HG02938 (cell line): Measurements from ENCODE around the gene KCNK2.
"Not testable (repeated sequence)": the region's sequence is repeated elsewhere in the genome, so short reads cannot be mapped to it uniquely, and the experiment has no call there.

Experiments used
- ATAC-seq: cut with Tn5 transposase; IDR thresholded peaks from one replicate; pipeline ENCODE4 v1.9.1; 2021; ENCODE audit warnings: mild to moderate bottlenecking, moderate library complexity; ENCODE audit not compliant: unreplicated experiment

Gene KCNK2

GRCh38 chr1:215147024-215147423, 64.5 kb downstream of the KCNK2 start:
- ATAC-seq, result no peak

- ATAC-seq, result no peak
Measured at GRCh38 chr1:215151841-215152549, 69.5 kb downstream of the KCNK2 start.

GRCh38 chr1:215156232-215156631, 73.7 kb downstream of the KCNK2 start:
- ATAC-seq, result no peak

GRCh38 chr1:215160351-215160750, 77.8 kb downstream of the KCNK2 start:
- no peak for ATAC-seq

GRCh38 chr1:215163144-215163543, 80.6 kb downstream of the KCNK2 start:
- not testable (repeated sequence) for ATAC-seq

- no peak for ATAC-seq
Measured at GRCh38 chr1:215166886-215167285, 84.3 kb downstream of the KCNK2 start.

- no peak for ATAC-seq
Measured at GRCh38 chr1:215181518-215181917, 99.0 kb downstream of the KCNK2 start.

GRCh38 chr1:215185067-215185620, 102.6 kb downstream of the KCNK2 start:
- no peak for ATAC-seq

- ATAC-seq, result no peak
Measured at GRCh38 chr1:215188302-215188950, 105.9 kb downstream of the KCNK2 start.

GRCh38 chr1:215192306-215192705, 109.8 kb downstream of the KCNK2 start:
- no peak for ATAC-seq

- ATAC-seq, result no peak
Measured at GRCh38 chr1:215198021-215198420, 115.5 kb downstream of the KCNK2 start.

GRCh38 chr1:215200121-215200520, 117.6 kb downstream of the KCNK2 start:
- no peak for ATAC-seq

- ATAC-seq, result no peak
Measured at GRCh38 chr1:215201283-215201682, 118.7 kb downstream of the KCNK2 start.

- ATAC-seq, result no peak
Measured at GRCh38 chr1:215202868-215203267, 120.3 kb downstream of the KCNK2 start.

GRCh38 chr1:215210167-215210566, 127.6 kb downstream of the KCNK2 start:
- no peak for ATAC-seq

GRCh38 chr1:215215846-215216245, 133.3 kb downstream of the KCNK2 start:
- no peak for ATAC-seq

GRCh38 chr1:215219372-215219771, 136.8 kb downstream of the KCNK2 start:
- no peak for ATAC-seq

- ATAC-seq, result no peak
Measured at GRCh38 chr1:215220346-215220745, 137.8 kb downstream of the KCNK2 start.

GRCh38 chr1:215226757-215227156, 144.2 kb downstream of the KCNK2 start:
- ATAC-seq, result no peak

GRCh38 chr1:215228193-215228592, 145.7 kb downstream of the KCNK2 start:
- no peak for ATAC-seq

GRCh38 chr1:215241451-215241850, 158.9 kb downstream of the KCNK2 start:
- ATAC-seq, result no peak

GRCh38 chr1:215243345-215244054, 161.0 kb downstream of the KCNK2 start:
- no peak for ATAC-seq
